HFF-Myc (cell line): Measurements from ENCODE around the gene ANXA7.

Experiments
- DNase-seq: peaks from one replicate; pipeline ENCODE4 v3.0.0-alpha.2; 2011; ENCODE audit warnings: low read depth; ENCODE audit errors: extremely low read depth
- H3K4me3 ChIP-seq: replicated peaks from 2 replicates; pipeline ENCODE4 v1.5.1; 2011; ENCODE audit warnings: low read depth, mild to moderate bottlenecking, control low read depth, low read length
- TF ChIP-seq, protein P1 (sequence below): IDR thresholded peaks from 2 replicates; pipeline ENCODE4 v1.5.1; 2012; ENCODE audit warnings: mild to moderate bottlenecking, low read depth, low read length, control low read depth; ENCODE audit errors: missing control alignments

ANXA7 gene

DNA sequence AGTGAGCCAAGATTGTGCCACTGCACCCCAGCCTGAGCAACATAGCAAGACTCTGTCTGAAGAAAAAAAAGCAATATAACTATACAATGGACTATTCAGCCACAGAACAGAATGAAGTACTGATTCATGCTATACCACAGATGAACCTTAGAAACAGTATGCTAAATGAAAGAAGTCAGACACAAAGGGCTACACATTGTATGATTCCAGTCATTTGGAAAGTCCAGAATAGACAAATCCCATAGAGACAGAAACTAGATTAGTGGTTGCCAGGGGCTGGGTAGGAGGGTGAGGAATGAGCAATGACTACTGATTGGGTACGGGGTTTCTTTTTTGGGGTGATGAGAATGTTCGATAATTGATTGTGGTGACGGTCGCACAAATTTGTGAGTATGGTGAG lies 45.6 kb downstream of the ANXA7 start:
- no peak for DNase-seq
- TF ChIP-seq, protein P1, sequence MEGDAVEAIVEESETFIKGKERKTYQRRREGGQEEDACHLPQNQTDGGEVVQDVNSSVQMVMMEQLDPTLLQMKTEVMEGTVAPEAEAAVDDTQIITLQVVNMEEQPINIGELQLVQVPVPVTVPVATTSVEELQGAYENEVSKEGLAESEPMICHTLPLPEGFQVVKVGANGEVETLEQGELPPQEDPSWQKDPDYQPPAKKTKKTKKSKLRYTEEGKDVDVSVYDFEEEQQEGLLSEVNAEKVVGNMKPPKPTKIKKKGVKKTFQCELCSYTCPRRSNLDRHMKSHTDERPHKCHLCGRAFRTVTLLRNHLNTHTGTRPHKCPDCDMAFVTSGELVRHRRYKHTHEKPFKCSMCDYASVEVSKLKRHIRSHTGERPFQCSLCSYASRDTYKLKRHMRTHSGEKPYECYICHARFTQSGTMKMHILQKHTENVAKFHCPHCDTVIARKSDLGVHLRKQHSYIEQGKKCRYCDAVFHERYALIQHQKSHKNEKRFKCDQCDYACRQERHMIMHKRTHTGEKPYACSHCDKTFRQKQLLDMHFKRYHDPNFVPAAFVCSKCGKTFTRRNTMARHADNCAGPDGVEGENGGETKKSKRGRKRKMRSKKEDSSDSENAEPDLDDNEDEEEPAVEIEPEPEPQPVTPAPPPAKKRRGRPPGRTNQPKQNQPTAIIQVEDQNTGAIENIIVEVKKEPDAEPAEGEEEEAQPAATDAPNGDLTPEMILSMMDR: no peak
- H3K4me3 ChIP-seq: no peak overlapping the region

DNA sequence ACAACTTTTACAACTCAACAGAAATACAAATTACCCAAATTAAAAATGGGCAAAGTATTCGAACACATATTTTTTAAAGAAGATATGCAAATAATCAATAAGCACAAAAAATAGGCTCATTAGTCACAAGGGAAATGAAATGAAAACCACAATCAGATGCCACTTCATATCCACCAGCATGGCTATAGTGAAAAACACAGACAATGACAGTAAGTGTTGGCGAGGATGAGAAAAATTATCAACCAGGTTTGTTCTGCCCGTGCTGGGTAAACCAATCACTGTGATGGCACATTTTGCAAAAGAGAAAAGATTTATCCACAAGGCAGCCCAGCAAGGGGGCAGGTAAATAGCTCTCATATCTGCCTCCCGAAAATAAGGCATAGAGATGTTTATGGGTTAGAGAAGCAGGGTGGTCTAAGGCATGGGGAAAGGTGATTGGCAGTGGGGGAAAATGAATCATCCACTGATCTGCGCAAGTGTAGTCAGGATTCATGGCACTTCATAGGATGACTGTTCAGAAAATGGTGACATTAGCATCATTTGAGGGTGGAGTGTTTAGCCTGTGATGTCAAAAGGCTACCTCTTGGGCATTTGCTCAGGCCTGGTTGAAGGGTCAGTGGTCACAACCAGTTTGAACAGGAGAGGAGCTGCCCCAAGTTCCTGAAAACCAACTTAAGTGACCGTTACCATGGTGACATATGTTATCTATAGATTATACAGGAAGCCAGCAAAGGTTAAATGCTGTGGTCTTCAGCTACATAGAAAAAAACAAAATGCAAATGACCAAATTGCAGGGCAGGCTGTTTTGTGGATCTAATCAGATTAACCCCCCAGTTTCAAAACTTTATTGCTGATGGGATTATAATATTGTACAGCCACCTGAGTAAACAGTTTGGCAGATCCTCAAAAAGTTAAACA lies 47.2 kb downstream of the ANXA7 start:
- DNase-seq: no peak
- no peak overlapping the region for H3K4me3 ChIP-seq
- TF ChIP-seq, protein P1: no peak

DNA sequence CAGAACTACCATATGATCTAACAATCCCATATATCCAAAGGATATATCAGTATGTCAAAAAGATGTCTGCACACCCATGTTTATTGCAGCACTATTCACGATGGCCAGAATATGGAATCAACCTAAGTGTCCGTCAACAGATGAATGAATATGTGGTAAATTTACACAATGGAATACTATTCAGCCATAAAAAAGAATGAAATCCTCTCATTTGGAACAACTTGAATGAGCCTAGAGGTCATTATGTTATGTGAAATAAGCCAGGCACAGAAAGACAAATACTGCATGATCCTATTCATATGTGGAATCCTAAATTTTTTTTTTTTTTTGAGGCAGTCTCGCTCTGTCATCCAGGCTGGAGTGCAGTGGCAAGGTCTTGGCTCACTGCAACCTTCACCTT lies 48.9 kb downstream of the ANXA7 start:
- no peak for DNase-seq
- TF ChIP-seq, protein P1: no peak
- no peak overlapping the region for H3K4me3 ChIP-seq

DNA sequence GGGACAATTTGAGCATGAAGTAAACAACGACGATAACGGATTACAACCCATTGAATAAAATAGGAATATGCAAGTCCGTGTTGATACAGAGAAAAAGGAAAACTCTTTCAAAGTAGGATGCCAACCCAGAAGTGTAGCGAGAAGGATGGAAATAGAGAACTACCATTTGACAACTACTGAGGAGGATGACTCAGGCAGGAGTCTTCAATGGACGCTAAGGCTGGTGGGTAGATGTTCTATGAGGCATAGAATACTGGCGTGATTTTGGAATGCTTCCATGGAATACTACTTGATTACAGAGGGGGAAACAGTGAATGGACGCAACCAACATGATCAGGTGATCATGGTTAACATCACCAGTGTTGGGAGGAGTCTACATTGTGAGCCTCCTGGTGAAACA lies 54.4 kb downstream of the ANXA7 start:
- no peak for DNase-seq
- no peak overlapping the region for H3K4me3 ChIP-seq
- TF ChIP-seq, protein P1: no peak

DNA sequence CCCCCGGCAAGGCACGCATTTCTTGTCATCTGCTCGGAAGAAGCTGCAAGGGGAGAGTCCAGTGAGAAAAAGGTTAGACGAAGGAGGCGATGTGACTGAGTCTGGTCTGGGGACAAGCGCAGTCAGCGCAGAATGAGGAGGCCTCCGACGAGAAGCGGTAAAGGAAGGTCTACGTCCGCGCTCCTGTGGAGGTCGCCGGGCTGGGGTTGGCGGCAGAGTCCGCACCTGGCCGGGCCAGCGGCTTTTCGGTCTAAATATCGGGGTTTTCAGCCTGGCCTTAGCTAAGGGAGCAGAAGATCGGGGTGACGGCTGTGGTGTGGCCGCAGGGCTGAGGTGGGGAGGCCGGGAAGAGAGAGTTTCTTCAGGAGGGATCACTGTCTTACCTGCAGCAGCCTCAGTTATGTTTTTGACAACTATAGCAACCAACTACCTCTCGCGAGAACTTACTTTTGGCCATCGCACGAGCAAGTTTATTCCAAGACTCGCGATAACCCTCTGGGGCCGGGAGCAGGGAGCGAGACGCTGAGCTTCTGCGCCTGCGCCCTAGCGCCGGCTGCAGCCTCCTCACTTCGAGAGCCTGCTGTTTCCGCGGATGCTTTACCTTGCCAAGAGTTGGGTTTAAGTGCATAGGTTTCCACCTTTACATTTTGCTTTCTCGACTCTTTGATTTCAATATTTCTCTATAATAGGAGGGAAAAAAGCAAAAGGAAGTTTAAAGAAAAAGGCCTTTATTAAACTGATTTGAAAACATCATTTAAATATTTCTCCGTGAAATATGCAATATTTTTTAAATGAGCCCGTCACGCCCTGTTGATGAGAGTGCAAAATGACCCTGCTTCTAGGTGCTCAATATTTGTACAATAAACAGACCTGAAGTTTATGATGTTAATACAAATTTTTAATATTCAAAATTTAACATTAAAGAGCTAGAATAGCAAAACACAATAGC lies 55.3 kb downstream of the ANXA7 start, which contains the start of gene CFAP70:
Gene CFAP70 (minus strand): TSS at position 534 of the 949 bp plus-strand sequence. CDS start 4,068 bp downstream, outside the sequence.
- TF ChIP-seq, protein P1: no peak
- DNase-seq: peak; percentile 86
- H3K4me3 ChIP-seq: peak within 1 kb of the TSS; percentile 69

DNA sequence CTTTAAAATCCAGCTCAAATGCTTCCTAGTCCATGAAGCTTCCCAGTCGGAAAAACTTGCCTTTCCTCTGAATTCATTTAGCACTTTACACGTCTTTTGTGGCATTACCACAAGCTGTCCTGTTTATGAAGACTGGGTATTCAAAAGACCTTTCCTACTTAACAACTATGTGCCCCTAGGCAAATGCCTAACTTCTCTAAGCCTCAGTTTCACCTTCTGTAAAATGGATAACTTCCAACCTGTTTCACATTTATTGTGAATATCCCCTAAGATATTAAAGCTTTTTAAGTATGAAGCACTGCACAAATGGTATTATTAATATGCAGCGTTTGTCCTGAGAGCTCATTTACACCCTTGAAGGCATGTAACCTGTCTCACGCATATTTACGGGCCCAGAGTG lies 56.0 kb downstream of the ANXA7 start:
- TF ChIP-seq, protein P1: no peak
- peak overlapping the region; percentile 69 for H3K4me3 ChIP-seq
- DNase-seq: no peak
